GM19023 (cell line): ENCODE data around the gene AGBL4.
A peak's percentile ranks its signal among the peaks of the same experiment; 100 is the strongest.

ENCODE experiments used
- ATAC-seq: cut with Tn5 transposase; IDR thresholded peaks from one replicate; pipeline ENCODE4 v1.9.1; 2021; ENCODE audit warnings: mild to moderate bottlenecking, moderate library complexity; ENCODE audit not compliant: unreplicated experiment

Gene AGBL4

GRCh38 chr1:48784301-48784700 lies 1239.5 kb downstream of the AGBL4 start:
- ATAC-seq: no peak

- no peak for ATAC-seq
Observed at GRCh38 chr1:48777219-48777895, 1246.4 kb downstream of the AGBL4 start.

GRCh38 chr1:48776393-48777218 lies 1247.1 kb downstream of the AGBL4 start, which contains the start of gene BEND5:
TSS of gene BEND5 (minus strand) at chr1:48776891. CDS start at chr1:48776831, 60 bp downstream.
- ATAC-seq: peak; percentile 51

- no peak for ATAC-seq
Observed at GRCh38 chr1:48775831-48776392, 1247.8 kb downstream of the AGBL4 start.

- peak; percentile 45 for ATAC-seq
Observed at GRCh38 chr1:48773133-48773532, 1250.6 kb downstream of the AGBL4 start.

GRCh38 chr1:48772211-48772610 lies 1251.5 kb downstream of the AGBL4 start:
- ATAC-seq: no peak

GRCh38 chr1:48771561-48771960 lies 1252.2 kb downstream of the AGBL4 start:
- ATAC-seq: no peak

- ATAC-seq: no peak
Observed at GRCh38 chr1:48767975-48768510, 1255.7 kb downstream of the AGBL4 start.

DNA sequence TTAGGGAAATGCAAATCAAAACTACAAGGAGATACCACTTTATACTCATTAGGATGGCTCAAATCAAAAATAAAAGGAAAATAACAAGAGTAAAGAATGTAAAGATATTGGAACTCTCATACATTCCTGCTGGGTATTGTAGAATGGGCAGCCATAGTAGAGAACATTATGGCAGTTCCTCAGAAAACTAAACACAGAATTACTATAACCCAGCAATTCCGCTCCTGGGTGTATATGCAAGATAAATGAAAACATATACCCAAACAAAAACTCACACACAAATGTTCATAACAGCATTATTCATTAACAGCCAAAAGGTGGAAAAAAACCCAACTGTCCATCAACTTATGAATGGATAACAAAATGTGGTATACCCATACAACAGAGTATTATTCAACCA lies 1258.4 kb downstream of the AGBL4 start:
- ATAC-seq: no peak

- ATAC-seq: no peak
Observed at GRCh38 chr1:48761986-48762385, 1261.8 kb downstream of the AGBL4 start.

- ATAC-seq: no peak
Observed at GRCh38 chr1:48761411-48761810, 1262.3 kb downstream of the AGBL4 start.

DNA sequence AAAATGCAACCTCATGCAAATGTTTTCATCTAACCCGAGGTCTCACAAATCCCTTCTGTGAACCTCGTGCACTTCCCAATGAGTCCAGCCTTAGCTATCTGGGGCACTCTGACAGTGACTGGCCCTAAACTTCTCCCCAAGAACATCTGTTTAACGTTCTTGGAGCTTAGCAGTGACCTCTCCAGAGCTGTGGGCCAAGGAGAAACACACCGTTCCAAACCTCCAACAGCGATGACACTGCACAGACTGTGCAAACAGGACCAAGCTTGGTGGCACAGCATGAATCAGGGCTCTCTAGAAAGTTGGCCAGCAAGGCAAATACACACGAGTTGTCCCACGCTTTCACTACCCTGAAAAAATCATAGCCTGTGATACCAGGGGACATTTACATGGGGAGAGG lies 1262.9 kb downstream of the AGBL4 start:
- ATAC-seq: no peak

- ATAC-seq: no peak
Observed at GRCh38 chr1:48758976-48759375, 1264.8 kb downstream of the AGBL4 start.

- peak; percentile 47 for ATAC-seq
Observed at GRCh38 chr1:48757363-48757762, 1266.4 kb downstream of the AGBL4 start.

DNA sequence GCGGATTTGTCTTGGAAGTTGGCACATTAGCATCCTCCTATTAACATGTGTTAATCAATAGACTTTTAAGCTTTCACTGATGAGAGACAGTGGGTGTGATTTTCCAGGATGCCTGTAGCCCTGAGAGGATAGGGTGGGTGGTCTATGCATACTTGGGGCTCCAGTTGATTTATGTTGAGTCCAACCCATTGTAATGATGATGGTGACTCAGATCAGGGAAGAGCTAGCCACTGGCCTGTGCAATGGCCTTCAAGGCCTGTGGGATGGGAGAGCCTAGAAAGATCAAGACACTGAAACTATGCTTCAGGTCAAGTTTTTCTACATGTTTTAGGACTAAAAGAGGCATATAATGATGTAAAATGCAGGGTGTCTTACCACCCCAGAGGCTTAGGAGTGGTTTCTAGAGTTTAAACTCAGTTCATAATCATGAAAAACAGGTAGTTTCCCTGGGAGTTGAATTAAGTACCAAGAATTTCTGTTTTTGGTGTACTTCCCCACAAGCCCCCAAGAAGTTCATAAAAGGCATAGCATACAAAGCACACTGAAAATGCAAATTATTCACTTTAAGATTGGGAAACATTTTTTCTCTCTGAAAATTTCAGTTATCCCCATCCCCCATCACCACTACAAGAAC lies 1267.0 kb downstream of the AGBL4 start:
- ATAC-seq: peak; percentile 60

DNA sequence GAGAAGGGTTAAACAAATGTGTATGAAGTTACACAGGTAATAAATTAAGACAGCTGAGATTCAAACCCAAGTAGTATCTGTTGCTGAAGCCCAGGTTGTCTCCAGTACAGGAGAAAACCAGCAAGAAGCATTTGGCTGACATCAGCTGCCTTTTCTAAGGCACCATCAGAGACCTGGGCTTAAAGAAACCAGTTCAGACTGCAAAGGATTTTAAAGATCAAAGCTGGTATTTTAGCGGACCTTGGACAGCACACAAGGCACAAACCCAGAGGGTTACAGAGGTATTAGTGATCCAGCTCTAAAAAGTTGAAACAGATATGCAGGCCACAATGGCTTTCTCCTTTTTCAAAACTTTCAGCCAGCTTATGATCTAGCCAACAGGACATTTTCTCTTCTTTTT lies 1270.5 kb downstream of the AGBL4 start:
- ATAC-seq: no peak

DNA sequence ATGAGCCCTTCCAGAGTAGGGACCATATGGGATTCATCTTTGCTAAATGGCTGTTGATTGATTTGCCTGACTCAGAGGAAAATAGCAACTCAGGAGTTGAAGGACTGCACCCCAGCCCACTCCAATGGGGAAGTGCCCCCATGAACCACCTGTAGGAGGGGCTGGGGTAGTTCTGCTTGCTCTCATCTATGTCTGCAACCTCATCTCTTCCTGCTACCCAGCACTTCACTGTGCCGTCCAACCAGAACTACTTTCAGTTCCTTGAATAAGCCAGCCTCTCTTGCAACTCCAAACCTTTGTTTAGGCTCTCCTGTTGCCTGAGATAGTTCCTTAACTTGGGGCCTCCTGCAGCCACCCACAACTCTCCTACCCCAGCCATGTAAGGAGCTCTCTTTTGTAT lies 1273.6 kb downstream of the AGBL4 start:
- ATAC-seq: peak; percentile 84

DNA sequence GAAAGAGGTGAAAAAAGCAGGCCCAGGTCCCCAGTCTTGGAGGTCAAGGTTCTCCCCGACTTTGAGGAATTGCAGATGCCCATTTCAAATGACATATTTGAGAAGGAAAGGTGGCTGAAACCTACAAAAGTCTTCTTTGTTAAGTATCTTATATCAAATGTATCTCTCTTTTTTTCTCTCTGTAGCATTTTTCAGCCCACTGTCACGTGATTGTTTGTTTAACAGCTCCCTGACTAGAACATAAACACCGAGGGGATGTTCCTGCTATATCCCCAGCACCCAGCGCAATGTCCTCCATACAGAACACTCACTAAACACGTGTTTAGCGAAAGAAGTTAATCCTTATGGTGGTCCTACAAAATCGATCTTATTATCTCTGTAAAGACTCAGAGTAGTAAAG lies 1274.7 kb downstream of the AGBL4 start:
- ATAC-seq: no peak

DNA sequence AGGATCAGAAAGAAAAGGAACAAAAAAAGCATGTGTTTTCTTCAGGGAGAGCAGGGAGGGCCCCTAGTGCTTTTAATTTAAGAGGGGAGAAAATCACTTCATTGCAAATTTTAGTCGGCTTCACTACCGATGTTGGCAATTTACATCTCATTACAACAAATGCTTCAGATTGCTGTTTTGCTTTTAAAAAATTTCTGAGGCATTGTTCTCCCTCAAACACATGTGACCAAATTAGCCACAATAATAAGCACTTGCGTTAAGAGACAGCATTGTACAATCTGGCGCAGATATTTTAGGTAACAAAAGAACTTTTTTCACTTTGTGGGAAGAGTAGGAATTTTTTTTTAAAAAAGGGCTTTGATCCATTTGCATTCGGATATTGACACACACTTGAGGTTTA lies 1276.8 kb downstream of the AGBL4 start:
- no peak for ATAC-seq

DNA sequence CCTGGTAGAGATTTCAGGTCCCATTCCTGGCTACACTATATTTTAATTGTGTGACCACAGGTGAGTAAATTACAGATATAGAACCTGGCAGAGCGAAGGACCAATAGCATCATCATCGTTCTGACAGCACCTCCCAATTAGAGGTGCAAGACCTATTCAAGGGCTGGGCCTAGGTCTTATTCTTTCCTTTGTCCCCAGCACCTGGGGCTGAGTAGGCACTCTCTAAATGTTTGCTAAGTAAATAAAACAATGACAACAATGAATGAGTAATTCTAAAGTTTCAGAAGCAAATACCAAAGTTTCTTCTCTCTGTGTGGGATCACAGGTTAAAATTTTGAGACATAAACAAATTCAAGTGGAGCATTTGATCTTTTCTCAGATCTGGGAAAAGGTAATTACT lies 1279.7 kb downstream of the AGBL4 start:
- ATAC-seq: no peak

DNA sequence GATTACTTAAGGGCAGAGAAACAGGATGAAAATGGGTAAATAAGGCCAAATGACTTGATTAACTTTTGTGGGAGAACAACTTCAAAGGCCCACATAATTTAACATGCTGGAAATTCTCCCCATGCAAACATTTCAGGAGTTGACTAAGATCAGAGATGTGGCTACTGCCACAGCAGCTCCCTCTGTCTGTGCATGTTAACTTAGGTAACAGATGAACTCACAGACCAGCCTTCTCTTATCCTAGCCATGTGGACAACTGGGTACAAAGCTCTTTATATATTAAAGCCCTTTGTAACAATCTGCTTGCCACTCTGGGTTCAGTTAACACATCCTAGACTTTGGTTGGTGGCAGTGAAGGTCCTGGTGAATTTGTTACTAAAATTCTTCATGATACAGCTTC lies 1280.3 kb downstream of the AGBL4 start:
- no peak for ATAC-seq
